Stomach (tissue), 19 donors: ENCODE results near the gene GNRHR. TPM values are rescaled to one million over a fixed set of nuclear protein-coding genes. Genes with fewer than 3 reads are reported as not detected.

ENCODE experiments used
- DNase-seq, 2 donors: peaks; one replicate each; pipeline versions ENCODE4 v3.0.0 to v3.0.0-alpha.2; 2013 to 2019
- H3K27ac ChIP-seq, 5 donors: fragments of 200-600 bp in 4 of 5; sonication (generic) in 4 of 5; one replicate each; pipeline ENCODE4 v1.5.1; 2013 to 2019; ENCODE audit warnings: mild to moderate bottlenecking in 1 of 5, moderate library complexity in 1 of 5
- H3K27me3 ChIP-seq, 3 donors: fragments of 200-600 bp; sonication (generic); one replicate each; pipeline ENCODE4 v1.5.1; 2017 to 2019; ENCODE audit warnings: mixed run types in 1 of 3
- H3K36me3 ChIP-seq, 4 donors: fragments of 200-600 bp; sonication (generic); 1 replicate in 3 of 4; 2 replicates in 1 of 4; pipeline ENCODE4 v1.5.1; 2016 to 2019
- H3K4me1 ChIP-seq, 4 donors: fragments of 200-600 bp; sonication (generic); one replicate each; pipeline ENCODE4 v1.5.1; 2016 to 2019
- H3K4me3 ChIP-seq, 4 donors: fragments of 200-600 bp; sonication (generic) in 3 of 4; one replicate each; pipeline ENCODE4 v1.5.1; 2016 to 2019; ENCODE audit warnings: mild to moderate bottlenecking in 1 of 4
- H3K9me3 ChIP-seq, 4 donors: fragments of 200-600 bp; sonication (generic); one replicate each; pipeline ENCODE4 v1.5.1; 2016 to 2019
- EP300 ChIP-seq: sonication (generic); formaldehyde crosslinking; IDR thresholded peaks from one replicate; pipeline ENCODE4 v1.6.1; 2017; ENCODE audit warnings: antibody characterized with exemption
- POLR2A ChIP-seq, 4 donors: fragments of 450-650 bp; IDR thresholded peaks; one replicate each; pipeline ENCODE4 v1.6.1; 2016; ENCODE audit warnings: antibody characterized with exemption in 4 of 4, control low read depth in 2 of 4, mild to moderate bottlenecking in 1 of 4, moderate library complexity in 1 of 4
- POLR2AphosphoS5 ChIP-seq, 3 donors: sonication (generic); formaldehyde crosslinking; IDR thresholded peaks; one replicate each; pipeline ENCODE4 v1.6.1; 2016; ENCODE audit warnings: antibody characterized with exemption in 3 of 3
- WGBS, 5 donors: extraction: QIAGEN DNeasy Blood & Tissue Kit in 3 of 5; methylation state at CpG; one replicate each; pipeline versions ENCODE4 v1.1.5 to v1.1.7; 2013 to 2018; 5-methylcytosine and 5-hydroxymethylcytosine counted together
- intact Hi-C: fragments of 100-400 bp; cut with DNase I; formaldehyde crosslinking; loops from one replicate; pipeline ENCODE4 v1.15.1; 2023; ENCODE audit warnings: low total_unique reads
- long read RNA-seq, 10 donors: transcript quantifications; one replicate each; lab custom pipeline, GENCODE V29; 2026
- polyA plus RNA-seq, 3 donors: library from polyadenylated mRNA; stranded (reverse); fragments of 200-250 nt; gene quantifications; one replicate each; pipeline ENCODE4 v1.2.3, GENCODE V29; 2013
- total RNA-seq, 5 donors: library from RNA; depleted of rRNA; stranded (reverse); fragments of >200 nt; gene quantifications; one replicate each; pipeline versions ENCODE4 v1.1.0 to v1.2.3, GENCODE V29; 2014 to 2016
- TF ChIP-seq, protein P1 (sequence below), 7 experiments: fragments of 450-650 bp in 4 of 7; fragments of 200-600 bp in 3 of 7; sonication (generic) in 3 of 7; IDR thresholded peaks; one replicate each; pipeline ENCODE4 v1.5.1; 2016 to 2019; ENCODE audit warnings: antibody characterized with exemption in 7 of 7, control low read depth in 2 of 7, mild to moderate bottlenecking in 1 of 7
- donor health status: healthy with polysubstance abuse.
- donor health status: Bipolar disorder and iron deficiency.
- donor health status: healthy.

The GNRHR gene
- total RNA-seq (not detected), polyA plus RNA-seq (not detected)
- long read RNA-seq, donor 1: 0 reads
- long read RNA-seq, donor 2: 0 reads
- long read RNA-seq, donor 3: 0 reads
- long read RNA-seq, donor 4: 0 reads
- long read RNA-seq, donor 5, partial matches to known transcripts: 0 of 2 reads
- long read RNA-seq, donor 5, other reads (novel, unspliced or antisense): 0 of 2 reads
- long read RNA-seq, donor 6: 0 reads
- long read RNA-seq, donor 7: 0 reads
- long read RNA-seq, donor 8: 0 reads
- long read RNA-seq, donor 9: 0 reads
- long read RNA-seq, donor 10: 0 reads

DNA sequence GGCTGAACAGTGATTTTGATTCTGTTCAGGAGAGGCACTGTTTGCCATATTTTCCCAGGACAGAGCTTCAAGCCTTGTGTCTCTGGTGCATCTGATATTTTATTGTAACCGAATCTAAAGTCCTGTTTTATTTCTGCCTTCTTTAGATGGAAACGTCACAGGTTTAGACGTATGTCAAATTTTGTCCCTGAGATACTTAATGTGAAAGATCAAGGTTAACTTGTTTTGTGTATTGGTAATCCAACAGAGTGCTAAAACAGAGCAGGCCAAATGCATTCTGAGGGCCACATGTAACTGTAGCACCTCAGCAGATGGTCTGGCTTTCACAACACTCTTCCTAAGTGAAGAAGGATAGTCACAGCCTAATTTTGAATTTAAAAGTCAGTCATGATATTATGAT lies at the start of gene GNRHR:
TSS of gene GNRHR (minus strand) at position 101 of the 400 bp plus-strand sequence. CDS start at position 48, 53 bp downstream.
- TF ChIP-seq POLR2A (IDR thresholded peaks at IDR 0.05) (no peak), EP300 (no peak), POLR2AphosphoS5 (IDR thresholded peaks at IDR 0.05) (no peak)
- TF ChIP-seq, protein P1, sequence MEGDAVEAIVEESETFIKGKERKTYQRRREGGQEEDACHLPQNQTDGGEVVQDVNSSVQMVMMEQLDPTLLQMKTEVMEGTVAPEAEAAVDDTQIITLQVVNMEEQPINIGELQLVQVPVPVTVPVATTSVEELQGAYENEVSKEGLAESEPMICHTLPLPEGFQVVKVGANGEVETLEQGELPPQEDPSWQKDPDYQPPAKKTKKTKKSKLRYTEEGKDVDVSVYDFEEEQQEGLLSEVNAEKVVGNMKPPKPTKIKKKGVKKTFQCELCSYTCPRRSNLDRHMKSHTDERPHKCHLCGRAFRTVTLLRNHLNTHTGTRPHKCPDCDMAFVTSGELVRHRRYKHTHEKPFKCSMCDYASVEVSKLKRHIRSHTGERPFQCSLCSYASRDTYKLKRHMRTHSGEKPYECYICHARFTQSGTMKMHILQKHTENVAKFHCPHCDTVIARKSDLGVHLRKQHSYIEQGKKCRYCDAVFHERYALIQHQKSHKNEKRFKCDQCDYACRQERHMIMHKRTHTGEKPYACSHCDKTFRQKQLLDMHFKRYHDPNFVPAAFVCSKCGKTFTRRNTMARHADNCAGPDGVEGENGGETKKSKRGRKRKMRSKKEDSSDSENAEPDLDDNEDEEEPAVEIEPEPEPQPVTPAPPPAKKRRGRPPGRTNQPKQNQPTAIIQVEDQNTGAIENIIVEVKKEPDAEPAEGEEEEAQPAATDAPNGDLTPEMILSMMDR (IDR thresholded peaks at IDR 0.05): no peak
- intact Hi-C loops: no loop called here
- Histone ChIP-seq H3K4me3 (no peak within 1 kb of the TSS), H3K27ac (no peak within 1 kb of the TSS), H3K27me3 (no peaks in the 10 kb centered on the region), H3K36me3 (no peaks in the 10 kb centered on the region), H3K4me1 (no peaks in the 10 kb centered on the region), H3K9me3 (no peaks in the 10 kb centered on the region)
- no peak for DNase-seq
- WGBS, 5 donors: 78 to 97% (median 96%) methylated on average over 3 of the region's 3 CpGs

GRCh38 chr4:67796810-67797209 lies 42.6 kb upstream of the GNRHR start:
- intact Hi-C loops: no loop called here
- H3K4me1 ChIP-seq: no peaks in the 10 kb centered on the region
- no peaks in the 10 kb centered on the region for H3K9me3 ChIP-seq
- DNase-seq: no peak
- no peaks in the 10 kb centered on the region for H3K36me3 ChIP-seq
- no peak overlapping the region for H3K27ac ChIP-seq
- no peak overlapping the region for H3K4me3 ChIP-seq
- no peak for TF ChIP-seq POLR2AphosphoS5 (IDR thresholded peaks at IDR 0.05)
- no peak for TF ChIP-seq EP300
- TF ChIP-seq, protein P1 (IDR thresholded peaks at IDR 0.05): no peak
- TF ChIP-seq POLR2A (IDR thresholded peaks at IDR 0.05): no peak
- H3K27me3 ChIP-seq: no peaks in the 10 kb centered on the region

- TF ChIP-seq POLR2AphosphoS5 (IDR thresholded peaks at IDR 0.05): no peak
- no peak for TF ChIP-seq POLR2A (IDR thresholded peaks at IDR 0.05)
- TF ChIP-seq, protein P1 (IDR thresholded peaks at IDR 0.05): no peak
- Histone ChIP-seq H3K36me3 (no peaks in the 10 kb centered on the region), H3K9me3 (no peaks in the 10 kb centered on the region), H3K4me3 (no peak overlapping the region), H3K27ac (no peak overlapping the region), H3K4me1 (no peaks in the 10 kb centered on the region), H3K27me3 (no peaks in the 10 kb centered on the region)
- no peak for DNase-seq
- intact Hi-C loops: no loop called here
Observed at GRCh38 chr4:67790721-67791120, 36.5 kb upstream of the GNRHR start.

DNA sequence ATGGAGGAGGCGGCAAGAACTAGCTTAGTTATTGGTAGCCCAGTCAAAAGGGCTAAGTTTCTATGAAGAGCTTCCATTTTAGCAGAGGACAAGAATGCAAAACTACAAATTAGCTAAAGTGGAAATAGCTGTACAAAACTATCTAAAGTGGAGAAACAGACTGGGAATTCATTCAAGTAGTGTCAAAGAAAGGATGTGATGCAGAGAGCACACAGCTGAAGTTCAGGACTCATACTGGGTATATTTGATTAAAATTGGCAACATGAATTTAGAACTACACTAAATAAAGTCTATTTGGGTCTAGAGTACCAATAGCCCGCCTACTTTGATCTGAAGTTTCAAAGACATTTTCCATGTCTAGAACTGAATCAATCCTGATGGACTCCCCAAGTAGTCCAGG lies 33.1 kb upstream of the GNRHR start:
- H3K9me3 ChIP-seq: no peaks in the 10 kb centered on the region
- DNase-seq: no peak
- H3K27me3 ChIP-seq: no peaks in the 10 kb centered on the region
- no peak overlapping the region for H3K27ac ChIP-seq
- WGBS, 5 donors: 91 to 96% (median 95%) methylated on average over 2 of the region's 2 CpGs
- no peaks in the 10 kb centered on the region for H3K4me1 ChIP-seq
- intact Hi-C loops: no loop called here
- H3K4me3 ChIP-seq: no peak overlapping the region
- TF ChIP-seq POLR2AphosphoS5 (IDR thresholded peaks at IDR 0.05): no peak
- TF ChIP-seq, protein P1 (IDR thresholded peaks at IDR 0.05): no peak
- TF ChIP-seq POLR2A (IDR thresholded peaks at IDR 0.05): no peak
- TF ChIP-seq EP300: no peak
- no peaks in the 10 kb centered on the region for H3K36me3 ChIP-seq
